ENCODE measurements around the gene SUCO.

Gene SUCO

GRCh38 chr1:172638249-172638648, 105.3 kb downstream of the SUCO start:
- H3K4me1 ChIP-seq (ENCODE audit: control insufficient read depth in 1 of 2, insufficient read depth in 2 of 2, low read length in 2 of 2): peaks cover 3 to 9% of the 10 kb centered on the region in 2 donors
- H3K4me3 ChIP-seq (ENCODE audit: low read depth in 1 of 2, low read length in 2 of 2): no peak overlapping the region
- H3K9ac ChIP-seq (ENCODE audit: low read depth in 1 of 2, low read length in 2 of 2): no peak overlapping the region
- no peak overlapping the region for H3K27ac ChIP-seq (ENCODE audit: low read depth, low read length)
- H3K36me3 ChIP-seq (ENCODE audit: control insufficient read depth in 1 of 2, insufficient read depth in 2 of 2, low read length in 2 of 2): no peaks in the 10 kb centered on the region
- H3K27me3 ChIP-seq (ENCODE audit: control insufficient read depth in 1 of 2, insufficient read depth in 2 of 2, low read length in 2 of 2): no peaks in the 10 kb centered on the region
- no peaks in the 10 kb centered on the region for H3K9me3 ChIP-seq (ENCODE audit: control insufficient read depth in 1 of 2, low read length in 2 of 2)

GRCh38 chr1:172638885-172639831, 106.2 kb downstream of the SUCO start:
- Histone ChIP-seq H3K27me3 (ENCODE audit: control insufficient read depth in 1 of 2, insufficient read depth in 2 of 2, low read length in 2 of 2) (no peaks in the 10 kb centered on the region), H3K9ac (ENCODE audit: low read depth in 1 of 2, low read length in 2 of 2) (no peak overlapping the region), H3K36me3 (ENCODE audit: control insufficient read depth in 1 of 2, insufficient read depth in 2 of 2, low read length in 2 of 2) (no peaks in the 10 kb centered on the region), H3K4me3 (ENCODE audit: low read depth in 1 of 2, low read length in 2 of 2) (no peak overlapping the region), H3K9me3 (ENCODE audit: control insufficient read depth in 1 of 2, low read length in 2 of 2) (no peaks in the 10 kb centered on the region), H3K27ac (ENCODE audit: low read depth, low read length) (no peak overlapping the region), H3K4me1 (ENCODE audit: control insufficient read depth in 1 of 2, insufficient read depth in 2 of 2, low read length in 2 of 2) (peaks cover 6 to 9% of the 10 kb centered on the region in 2 donors)

- Histone ChIP-seq H3K4me1 (ENCODE audit: control insufficient read depth in 1 of 2, insufficient read depth in 2 of 2, low read length in 2 of 2) (peaks cover 6 to 9% of the 10 kb centered on the region in 2 donors), H3K27ac (ENCODE audit: low read depth, low read length) (no peak overlapping the region), H3K4me3 (ENCODE audit: low read depth in 1 of 2, low read length in 2 of 2) (no peak overlapping the region), H3K27me3 (ENCODE audit: control insufficient read depth in 1 of 2, insufficient read depth in 2 of 2, low read length in 2 of 2) (no peaks in the 10 kb centered on the region), H3K36me3 (ENCODE audit: control insufficient read depth in 1 of 2, insufficient read depth in 2 of 2, low read length in 2 of 2) (no peaks in the 10 kb centered on the region), H3K9ac (ENCODE audit: low read depth in 1 of 2, low read length in 2 of 2) (no peak overlapping the region), H3K9me3 (ENCODE audit: control insufficient read depth in 1 of 2, low read length in 2 of 2) (no peaks in the 10 kb centered on the region)
Measured at GRCh38 chr1:172640111-172640510, 107.2 kb downstream of the SUCO start.

- Histone ChIP-seq H3K9ac (ENCODE audit: low read depth in 1 of 2, low read length in 2 of 2) (no peak overlapping the region), H3K4me3 (ENCODE audit: low read depth in 1 of 2, low read length in 2 of 2) (no peak overlapping the region), H3K9me3 (ENCODE audit: control insufficient read depth in 1 of 2, low read length in 2 of 2) (no peaks in the 10 kb centered on the region), H3K36me3 (ENCODE audit: control insufficient read depth in 1 of 2, insufficient read depth in 2 of 2, low read length in 2 of 2) (no peaks in the 10 kb centered on the region), H3K27me3 (ENCODE audit: control insufficient read depth in 1 of 2, insufficient read depth in 2 of 2, low read length in 2 of 2) (no peaks in the 10 kb centered on the region), H3K27ac (ENCODE audit: low read depth, low read length) (no peak overlapping the region), H3K4me1 (ENCODE audit: control insufficient read depth in 1 of 2, insufficient read depth in 2 of 2, low read length in 2 of 2) (peaks cover 6 to 9% of the 10 kb centered on the region in 2 donors)
Measured at GRCh38 chr1:172641492-172641891, 108.5 kb downstream of the SUCO start.

- Histone ChIP-seq H3K9ac (ENCODE audit: low read depth in 1 of 2, low read length in 2 of 2) (no peak overlapping the region), H3K27me3 (ENCODE audit: control insufficient read depth in 1 of 2, insufficient read depth in 2 of 2, low read length in 2 of 2) (no peaks in the 10 kb centered on the region)
Measured at GRCh38 chr1:172642970-172643369, 110.0 kb downstream of the SUCO start.

GRCh38 chr1:172646653-172647052, 113.7 kb downstream of the SUCO start:
- no peaks in the 10 kb centered on the region for H3K27me3 ChIP-seq (ENCODE audit: control insufficient read depth in 1 of 2, insufficient read depth in 2 of 2, low read length in 2 of 2)

More at GRCh38 chr1:172642970-172643369, 110.0 kb downstream of the SUCO start:
- Histone ChIP-seq H3K9me3 (ENCODE audit: control insufficient read depth in 1 of 2, low read length in 2 of 2) (no peaks in the 10 kb centered on the region), H3K36me3 (ENCODE audit: control insufficient read depth in 1 of 2, insufficient read depth in 2 of 2, low read length in 2 of 2) (no peaks in the 10 kb centered on the region), H3K4me1 (ENCODE audit: control insufficient read depth in 1 of 2, insufficient read depth in 2 of 2, low read length in 2 of 2) (peaks cover 2 to 6% of the 10 kb centered on the region in 2 donors), H3K27ac (ENCODE audit: low read depth, low read length) (no peak overlapping the region), H3K4me3 (ENCODE audit: low read depth in 1 of 2, low read length in 2 of 2) (no peak overlapping the region)

GRCh38 chr1:172647110-172647564, 114.2 kb downstream of the SUCO start:
- Histone ChIP-seq H3K4me1 (ENCODE audit: control insufficient read depth in 1 of 2, insufficient read depth in 2 of 2, low read length in 2 of 2) (peaks cover 0 to 6% of the 10 kb centered on the region in 2 donors), H3K36me3 (ENCODE audit: control insufficient read depth in 1 of 2, insufficient read depth in 2 of 2, low read length in 2 of 2) (no peaks in the 10 kb centered on the region), H3K4me3 (ENCODE audit: low read depth in 1 of 2, low read length in 2 of 2) (no peak overlapping the region), H3K27me3 (ENCODE audit: control insufficient read depth in 1 of 2, insufficient read depth in 2 of 2, low read length in 2 of 2) (no peaks in the 10 kb centered on the region), H3K9me3 (ENCODE audit: control insufficient read depth in 1 of 2, low read length in 2 of 2) (no peaks in the 10 kb centered on the region), H3K27ac (ENCODE audit: low read depth, low read length) (no peak overlapping the region), H3K9ac (ENCODE audit: low read depth in 1 of 2, low read length in 2 of 2) (no peak overlapping the region)

More at GRCh38 chr1:172646653-172647052, 113.7 kb downstream of the SUCO start:
- Histone ChIP-seq H3K9me3 (ENCODE audit: control insufficient read depth in 1 of 2, low read length in 2 of 2) (no peaks in the 10 kb centered on the region), H3K4me3 (ENCODE audit: low read depth in 1 of 2, low read length in 2 of 2) (no peak overlapping the region), H3K9ac (ENCODE audit: low read depth in 1 of 2, low read length in 2 of 2) (no peak overlapping the region), H3K27ac (ENCODE audit: low read depth, low read length) (no peak overlapping the region), H3K36me3 (ENCODE audit: control insufficient read depth in 1 of 2, insufficient read depth in 2 of 2, low read length in 2 of 2) (no peaks in the 10 kb centered on the region), H3K4me1 (ENCODE audit: control insufficient read depth in 1 of 2, insufficient read depth in 2 of 2, low read length in 2 of 2) (peaks cover 0 to 6% of the 10 kb centered on the region in 2 donors)

GRCh38 chr1:172647987-172648386, 115.0 kb downstream of the SUCO start:
- H3K27ac ChIP-seq (ENCODE audit: low read depth, low read length): no peak overlapping the region
- peaks cover 0 to 6% of the 10 kb centered on the region in 2 donors for H3K4me1 ChIP-seq (ENCODE audit: control insufficient read depth in 1 of 2, insufficient read depth in 2 of 2, low read length in 2 of 2)
- H3K9me3 ChIP-seq (ENCODE audit: control insufficient read depth in 1 of 2, low read length in 2 of 2): no peaks in the 10 kb centered on the region
- no peaks in the 10 kb centered on the region for H3K36me3 ChIP-seq (ENCODE audit: control insufficient read depth in 1 of 2, insufficient read depth in 2 of 2, low read length in 2 of 2)
- H3K27me3 ChIP-seq (ENCODE audit: control insufficient read depth in 1 of 2, insufficient read depth in 2 of 2, low read length in 2 of 2): no peaks in the 10 kb centered on the region
- H3K9ac ChIP-seq (ENCODE audit: low read depth in 1 of 2, low read length in 2 of 2): no peak overlapping the region
- no peak overlapping the region for H3K4me3 ChIP-seq (ENCODE audit: low read depth in 1 of 2, low read length in 2 of 2)

- Histone ChIP-seq H3K9me3 (ENCODE audit: control insufficient read depth in 1 of 2, low read length in 2 of 2) (no peaks in the 10 kb centered on the region), H3K27ac (ENCODE audit: low read depth, low read length) (no peak overlapping the region), H3K4me3 (ENCODE audit: low read depth in 1 of 2, low read length in 2 of 2) (no peak overlapping the region), H3K36me3 (ENCODE audit: control insufficient read depth in 1 of 2, insufficient read depth in 2 of 2, low read length in 2 of 2) (no peaks in the 10 kb centered on the region), H3K27me3 (ENCODE audit: control insufficient read depth in 1 of 2, insufficient read depth in 2 of 2, low read length in 2 of 2) (no peaks in the 10 kb centered on the region), H3K4me1 (ENCODE audit: control insufficient read depth in 1 of 2, insufficient read depth in 2 of 2, low read length in 2 of 2) (no peaks in the 10 kb centered on the region), H3K9ac (ENCODE audit: low read depth in 1 of 2, low read length in 2 of 2) (no peak overlapping the region)
Measured at GRCh38 chr1:172650474-172651193, 117.7 kb downstream of the SUCO start.
